NCI-H2227 (cell line): Measurements from ENCODE around the gene INHBB.

Source experiments
- DNase-seq: peaks from one replicate; lab custom pipeline; 2025; ENCODE audit not compliant: unreplicated experiment; lab: John Stamatoyannopoulos, UW

The INHBB gene

GRCh38 chr2:120354935-120355779 lies 9.2 kb downstream of the INHBB start:
- DNase-seq, result no peak

- no peak for DNase-seq
These were observed 9.9 kb downstream of the INHBB start for GRCh38 chr2:120355780-120356266.

GRCh38 chr2:120357768-120358167 lies 11.8 kb downstream of the INHBB start:
- no peak for DNase-seq

GRCh38 chr2:120358734-120359465 lies 13.0 kb downstream of the INHBB start:
- peak; percentile 62 for DNase-seq

GRCh38 chr2:120360307-120360855 lies 14.4 kb downstream of the INHBB start:
- no peak for DNase-seq

- DNase-seq, result no peak
These were observed 17.0 kb downstream of the INHBB start for GRCh38 chr2:120362926-120363325.

- DNase-seq, result no peak
These were observed 19.4 kb downstream of the INHBB start for GRCh38 chr2:120365236-120365793.

- DNase-seq, result no peak
These were observed 20.8 kb downstream of the INHBB start for GRCh38 chr2:120366698-120367097.

GRCh38 chr2:120367221-120367620 lies 21.3 kb downstream of the INHBB start:
- no peak for DNase-seq

- DNase-seq, result no peak
These were observed 21.7 kb downstream of the INHBB start for GRCh38 chr2:120367649-120368048.

GRCh38 chr2:120368086-120368485 lies 22.1 kb downstream of the INHBB start:
- no peak for DNase-seq

- no peak for DNase-seq
These were observed 23.3 kb downstream of the INHBB start for GRCh38 chr2:120369250-120369649.

GRCh38 chr2:120371969-120372625 lies 26.2 kb downstream of the INHBB start:
- DNase-seq, result no peak

GRCh38 chr2:120372816-120373215 lies 26.9 kb downstream of the INHBB start:
- DNase-seq, result no peak

- no peak for DNase-seq
These were observed 27.5 kb downstream of the INHBB start for GRCh38 chr2:120373424-120373823.

GRCh38 chr2:120374821-120375220 lies 28.9 kb downstream of the INHBB start:
- DNase-seq, result no peak

GRCh38 chr2:120375251-120376020 lies 29.5 kb downstream of the INHBB start:
- no peak for DNase-seq

GRCh38 chr2:120376101-120376500 lies 30.2 kb downstream of the INHBB start:
- DNase-seq, result no peak

GRCh38 chr2:120376679-120377640 lies 31.0 kb downstream of the INHBB start:
- no peak for DNase-seq
